ENCODE data around the gene TREH.
"Not testable (repeated sequence)": the region's sequence is repeated elsewhere in the genome, so short reads cannot be mapped to it uniquely, and the experiment has no call there.

The TREH gene

GRCh38 chr11:118619444-118620197, 59.8 kb downstream of the TREH start:
- H3K4me3 Mint-ChIP-seq: no peak overlapping the region
- H3K36me3 Mint-ChIP-seq (ENCODE audit: low read depth): no peaks in the 10 kb centered on the region
- H3K4me1 Mint-ChIP-seq (ENCODE audit: low read depth): peaks cover 1% of the 10 kb centered on the region
- peaks cover 28% of the 10 kb centered on the region for H3K27me3 Mint-ChIP-seq (ENCODE audit: low read depth)
- H3K27ac Mint-ChIP-seq: no peak overlapping the region
- no peaks in the 10 kb centered on the region for H3K9me3 Mint-ChIP-seq
- DNase-seq (ENCODE audit: low spot score): no peak

- Mint-ChIP-seq H3K9me3 (no peaks in the 10 kb centered on the region), H3K36me3 (ENCODE audit: low read depth) (no peaks in the 10 kb centered on the region), H3K27me3 (ENCODE audit: low read depth) (peaks cover 28% of the 10 kb centered on the region), H3K4me1 (ENCODE audit: low read depth) (peaks cover 1% of the 10 kb centered on the region), H3K4me3 (no peak overlapping the region), H3K27ac (no peak overlapping the region)
- DNase-seq (ENCODE audit: low spot score): no peak
Observed at GRCh38 chr11:118618991-118619375, 60.5 kb downstream of the TREH start.

GRCh38 chr11:118618115-118618990, 61.1 kb downstream of the TREH start:
- Mint-ChIP-seq H3K27me3 (ENCODE audit: low read depth) (peaks cover 31% of the 10 kb centered on the region), H3K36me3 (ENCODE audit: low read depth) (no peaks in the 10 kb centered on the region), H3K4me3 (no peak overlapping the region), H3K27ac (no peak overlapping the region), H3K9me3 (no peaks in the 10 kb centered on the region), H3K4me1 (ENCODE audit: low read depth) (peaks cover 1% of the 10 kb centered on the region)
- DNase-seq (ENCODE audit: low spot score): no peak

- Mint-ChIP-seq H3K27me3 (ENCODE audit: low read depth) (peaks cover 26% of the 10 kb centered on the region), H3K9me3 (no peaks in the 10 kb centered on the region), H3K36me3 (ENCODE audit: low read depth) (no peaks in the 10 kb centered on the region), H3K27ac (no peak overlapping the region), H3K4me3 (no peak overlapping the region), H3K4me1 (ENCODE audit: low read depth) (peaks cover 5% of the 10 kb centered on the region)
- DNase-seq (ENCODE audit: low spot score): no peak
Observed at GRCh38 chr11:118615976-118616371, 63.5 kb downstream of the TREH start.

GRCh38 chr11:118615282-118615975, 64.0 kb downstream of the TREH start:
- Mint-ChIP-seq H3K9me3 (no peaks in the 10 kb centered on the region), H3K4me1 (ENCODE audit: low read depth) (peaks cover 4% of the 10 kb centered on the region), H3K36me3 (ENCODE audit: low read depth) (no peaks in the 10 kb centered on the region), H3K27me3 (ENCODE audit: low read depth) (peaks cover 20% of the 10 kb centered on the region), H3K27ac (no peak overlapping the region), H3K4me3 (no peak overlapping the region)
- no peak for DNase-seq (ENCODE audit: low spot score)

- no peak for DNase-seq (ENCODE audit: low spot score)
- H3K27ac Mint-ChIP-seq: no peak overlapping the region
- H3K36me3 Mint-ChIP-seq (ENCODE audit: low read depth): no peaks in the 10 kb centered on the region
- peaks cover 6% of the 10 kb centered on the region for H3K4me1 Mint-ChIP-seq (ENCODE audit: low read depth)
- H3K4me3 Mint-ChIP-seq: no peak overlapping the region
- H3K9me3 Mint-ChIP-seq: no peaks in the 10 kb centered on the region
- peaks cover 21% of the 10 kb centered on the region for H3K27me3 Mint-ChIP-seq (ENCODE audit: low read depth)
Observed at GRCh38 chr11:118614511-118614910, 64.9 kb downstream of the TREH start.

GRCh38 chr11:118612378-118612777, 67.1 kb downstream of the TREH start:
- Mint-ChIP-seq H3K27me3 (ENCODE audit: low read depth) (peaks cover 32% of the 10 kb centered on the region), H3K9me3 (no peaks in the 10 kb centered on the region), H3K4me1 (ENCODE audit: low read depth) (peaks cover 16% of the 10 kb centered on the region), H3K36me3 (ENCODE audit: low read depth) (no peaks in the 10 kb centered on the region), H3K27ac (no peak overlapping the region), H3K4me3 (no peak overlapping the region)
- DNase-seq (ENCODE audit: low spot score): no peak

GRCh38 chr11:118611433-118611795, 68.0 kb downstream of the TREH start:
- Mint-ChIP-seq H3K4me1 (ENCODE audit: low read depth) (peaks cover 19% of the 10 kb centered on the region), H3K27ac (peak overlapping the region; percentile 10), H3K4me3 (peak overlapping the region; percentile 72), H3K27me3 (ENCODE audit: low read depth) (peaks cover 38% of the 10 kb centered on the region)
- not testable (repeated sequence) for H3K36me3 Mint-ChIP-seq (ENCODE audit: low read depth); H3K9me3 Mint-ChIP-seq; DNase-seq (ENCODE audit: low spot score)

GRCh38 chr11:118610773-118611432, 68.5 kb downstream of the TREH start:
- Mint-ChIP-seq H3K36me3 (ENCODE audit: low read depth) (no peaks in the 10 kb centered on the region), H3K27ac (peak overlapping the region; percentile 10), H3K4me3 (peak overlapping the region; percentile 72), H3K4me1 (ENCODE audit: low read depth) (peaks cover 19% of the 10 kb centered on the region), H3K9me3 (no peaks in the 10 kb centered on the region), H3K27me3 (ENCODE audit: low read depth) (peaks cover 43% of the 10 kb centered on the region)
- peak; percentile 80 for DNase-seq (ENCODE audit: low spot score)

- H3K36me3 Mint-ChIP-seq (ENCODE audit: low read depth): no peaks in the 10 kb centered on the region
- H3K27me3 Mint-ChIP-seq (ENCODE audit: low read depth): peaks cover 45% of the 10 kb centered on the region
- no peak for DNase-seq (ENCODE audit: low spot score)
- peaks cover 19% of the 10 kb centered on the region for H3K4me1 Mint-ChIP-seq (ENCODE audit: low read depth)
- H3K9me3 Mint-ChIP-seq: no peaks in the 10 kb centered on the region
- peak overlapping the region; percentile 67 for H3K4me3 Mint-ChIP-seq
- H3K27ac Mint-ChIP-seq: no peak overlapping the region
Observed at GRCh38 chr11:118610225-118610772, 69.2 kb downstream of the TREH start.

GRCh38 chr11:118609380-118610224, 69.8 kb downstream of the TREH start:
- Mint-ChIP-seq H3K4me1 (ENCODE audit: low read depth) (peaks cover 19% of the 10 kb centered on the region), H3K36me3 (ENCODE audit: low read depth) (no peaks in the 10 kb centered on the region), H3K27ac (peak overlapping the region; percentile 3), H3K9me3 (no peaks in the 10 kb centered on the region), H3K27me3 (ENCODE audit: low read depth) (peaks cover 47% of the 10 kb centered on the region), H3K4me3 (peak overlapping the region; percentile 77)
- no peak for DNase-seq (ENCODE audit: low spot score)

GRCh38 chr11:118608360-118609227, 70.9 kb downstream of the TREH start:
- DNase-seq (ENCODE audit: low spot score): peak; percentile 72

More at GRCh38 chr11:118608360-118609227, 70.9 kb downstream of the TREH start:
- Mint-ChIP-seq H3K4me1 (ENCODE audit: low read depth) (peaks cover 19% of the 10 kb centered on the region), H3K36me3 (ENCODE audit: low read depth) (no peaks in the 10 kb centered on the region), H3K27ac (peak overlapping the region; percentile 3), H3K27me3 (ENCODE audit: low read depth) (peaks cover 44% of the 10 kb centered on the region), H3K9me3 (no peaks in the 10 kb centered on the region), H3K4me3 (peak overlapping the region; percentile 77)

Measured in T-helper 2 cell treated with Interferon-gamma antibody and Interleukin-4, amounts not matched to agents 5 μg/mL and 100 μg/mL, for 36 hours (primary cell).